Measurements from ENCODE around the gene ILDR1. TPM values are rescaled to one million over a fixed set of nuclear protein-coding genes. Genes with fewer than 3 reads are reported as not detected.
A peak's percentile ranks its signal among the peaks of the same experiment; 100 is the strongest.
"Not testable (repeated sequence)": the region's sequence is repeated elsewhere in the genome, so short reads cannot be mapped to it uniquely, and the experiment has no call there.

The ILDR1 gene
- total RNA-seq, 1 experiment from 2014 or later, result 2.3 TPM

DNA sequence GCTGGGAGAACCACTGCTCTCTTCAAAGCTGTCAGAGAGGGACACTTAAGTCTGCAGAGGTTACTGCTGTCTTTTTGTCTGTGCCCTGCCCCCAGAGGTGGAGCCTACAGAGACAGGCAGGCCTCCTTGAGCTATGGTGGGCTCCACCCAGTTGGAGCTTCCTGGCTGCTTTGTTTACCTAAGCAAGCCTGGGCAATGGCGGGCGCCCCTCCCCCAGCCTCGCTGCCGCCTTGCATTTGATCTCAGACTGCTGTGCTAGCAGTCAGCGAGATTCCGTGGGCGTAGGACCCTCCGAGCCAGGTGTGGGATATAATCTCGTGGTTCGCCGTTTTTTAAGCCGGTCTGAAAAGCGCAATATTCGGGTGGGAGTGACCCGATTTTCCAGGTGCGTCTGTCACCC is 25.2 kb upstream of the ILDR1 start:
- H3K4me1 Mint-ChIP-seq; H3K4me3 Mint-ChIP-seq; H3K27ac Mint-ChIP-seq; CTCF ChIA-PET; ATAC-seq; POLR2A ChIA-PET; H3K27me3 Mint-ChIP-seq (ENCODE audit: low read depth): not testable (repeated sequence)
- peak; percentile 24; the same call in 1 of the 2 replicates for TF ChIP-seq FOXK1 (CRISPR knock-in tag; IDR thresholded peaks at IDR 0.05)
- Mint-ChIP-seq H3K9me3 (peaks cover 19% of the 10 kb centered on the region), H3K36me3 (peaks cover 11% of the 10 kb centered on the region)
- DNase-seq (ENCODE audit: low spot score), result peak; percentile 48

DNA sequence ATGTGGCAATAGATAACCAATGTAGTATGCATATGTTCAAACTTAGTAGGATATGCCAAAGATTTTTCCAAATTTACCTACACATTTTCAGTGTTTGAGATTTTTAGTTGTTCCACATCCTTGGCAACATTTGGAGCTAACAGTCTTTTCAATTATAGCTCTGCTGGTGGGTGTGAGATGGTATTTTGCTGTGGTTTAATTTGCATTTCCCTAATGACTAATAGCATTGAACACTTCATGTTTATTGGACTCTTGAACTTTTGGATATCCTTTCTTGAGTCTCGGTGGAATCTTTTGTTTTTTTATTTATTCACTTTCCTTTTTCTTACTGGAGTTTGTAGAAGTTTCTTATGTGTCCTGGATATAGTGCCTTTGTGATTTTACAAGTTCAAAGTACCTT is 11.0 kb upstream of the ILDR1 start:
- Mint-ChIP-seq H3K27ac (no peak overlapping the region), H3K36me3 (peaks cover 33% of the 10 kb centered on the region), H3K9me3 (peaks cover 44% of the 10 kb centered on the region), H3K4me1 (peaks cover 5% of the 10 kb centered on the region), H3K27me3 (ENCODE audit: low read depth) (peaks cover 5% of the 10 kb centered on the region; the same call in 1 of the 2 replicates), H3K4me3 (no peak overlapping the region)
- DNase-seq (ENCODE audit: low spot score) (no peak), ATAC-seq (no peak)
- ChIA-PET CTCF (no interaction called here), POLR2A (no interaction called here)
- TF ChIP-seq, protein P1, sequence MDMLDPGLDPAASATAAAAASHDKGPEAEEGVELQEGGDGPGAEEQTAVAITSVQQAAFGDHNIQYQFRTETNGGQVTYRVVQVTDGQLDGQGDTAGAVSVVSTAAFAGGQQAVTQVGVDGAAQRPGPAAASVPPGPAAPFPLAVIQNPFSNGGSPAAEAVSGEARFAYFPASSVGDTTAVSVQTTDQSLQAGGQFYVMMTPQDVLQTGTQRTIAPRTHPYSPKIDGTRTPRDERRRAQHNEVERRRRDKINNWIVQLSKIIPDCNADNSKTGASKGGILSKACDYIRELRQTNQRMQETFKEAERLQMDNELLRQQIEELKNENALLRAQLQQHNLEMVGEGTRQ (CRISPR knock-in tag; IDR thresholded peaks at IDR 0.05), result no peak
- TF ChIP-seq, protein P2, sequence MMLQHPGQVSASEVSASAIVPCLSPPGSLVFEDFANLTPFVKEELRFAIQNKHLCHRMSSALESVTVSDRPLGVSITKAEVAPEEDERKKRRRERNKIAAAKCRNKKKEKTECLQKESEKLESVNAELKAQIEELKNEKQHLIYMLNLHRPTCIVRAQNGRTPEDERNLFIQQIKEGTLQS (CRISPR knock-in tag; conservative IDR thresholded peaks at IDR 0.05), result no peak
- TF ChIP-seq ZMAT4 (CRISPR knock-in tag; IDR thresholded peaks at IDR 0.05) (no peak), STAT6 (CRISPR knock-in tag; conservative IDR thresholded peaks at IDR 0.05; ENCODE audit: low read depth) (no peak), ERG (CRISPR knock-in tag; IDR thresholded peaks at IDR 0.05) (no peak), GABPB1 (CRISPR knock-in tag; IDR thresholded peaks at IDR 0.05) (no peak), ELF4 (CRISPR knock-in tag; IDR thresholded peaks at IDR 0.05; ENCODE audit: low read depth) (no peak), NFATC4 (CRISPR knock-in tag; IDR thresholded peaks at IDR 0.05) (no peak), ESRRA (CRISPR knock-in tag; IDR thresholded peaks at IDR 0.05; ENCODE audit: borderline replicate concordance) (no peak), ZNF317 (CRISPR knock-in tag; IDR thresholded peaks at IDR 0.05; ENCODE audit: borderline replicate concordance, low read depth) (no peak), SP1 (CRISPR knock-in tag; conservative IDR thresholded peaks at IDR 0.05) (no peak), NFE2L1 (CRISPR knock-in tag; IDR thresholded peaks at IDR 0.05) (no peak), SOX15 (CRISPR knock-in tag; IDR thresholded peaks at IDR 0.05) (no peak)
- TF ChIP-seq, protein P3, sequence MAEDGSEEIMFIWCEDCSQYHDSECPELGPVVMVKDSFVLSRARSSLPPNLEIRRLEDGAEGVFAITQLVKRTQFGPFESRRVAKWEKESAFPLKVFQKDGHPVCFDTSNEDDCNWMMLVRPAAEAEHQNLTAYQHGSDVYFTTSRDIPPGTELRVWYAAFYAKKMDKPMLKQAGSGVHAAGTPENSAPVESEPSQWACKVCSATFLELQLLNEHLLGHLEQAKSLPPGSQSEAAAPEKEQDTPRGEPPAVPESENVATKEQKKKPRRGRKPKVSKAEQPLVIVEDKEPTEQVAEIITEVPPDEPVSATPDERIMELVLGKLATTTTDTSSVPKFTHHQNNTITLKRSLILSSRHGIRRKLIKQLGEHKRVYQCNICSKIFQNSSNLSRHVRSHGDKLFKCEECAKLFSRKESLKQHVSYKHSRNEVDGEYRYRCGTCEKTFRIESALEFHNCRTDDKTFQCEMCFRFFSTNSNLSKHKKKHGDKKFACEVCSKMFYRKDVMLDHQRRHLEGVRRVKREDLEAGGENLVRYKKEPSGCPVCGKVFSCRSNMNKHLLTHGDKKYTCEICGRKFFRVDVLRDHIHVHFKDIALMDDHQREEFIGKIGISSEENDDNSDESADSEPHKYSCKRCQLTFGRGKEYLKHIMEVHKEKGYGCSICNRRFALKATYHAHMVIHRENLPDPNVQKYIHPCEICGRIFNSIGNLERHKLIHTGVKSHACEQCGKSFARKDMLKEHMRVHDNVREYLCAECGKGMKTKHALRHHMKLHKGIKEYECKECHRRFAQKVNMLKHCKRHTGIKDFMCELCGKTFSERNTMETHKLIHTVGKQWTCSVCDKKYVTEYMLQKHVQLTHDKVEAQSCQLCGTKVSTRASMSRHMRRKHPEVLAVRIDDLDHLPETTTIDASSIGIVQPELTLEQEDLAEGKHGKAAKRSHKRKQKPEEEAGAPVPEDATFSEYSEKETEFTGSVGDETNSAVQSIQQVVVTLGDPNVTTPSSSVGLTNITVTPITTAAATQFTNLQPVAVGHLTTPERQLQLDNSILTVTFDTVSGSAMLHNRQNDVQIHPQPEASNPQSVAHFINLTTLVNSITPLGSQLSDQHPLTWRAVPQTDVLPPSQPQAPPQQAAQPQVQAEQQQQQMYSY (CRISPR knock-in tag; IDR thresholded peaks at IDR 0.05), result no peak

All from WTC11 (cell line).